Activated T-helper 2 cell treated with anti-CD3 and anti-CD28 coated beads, Interferon-gamma antibody, Interleukin-2, Interleukin-4, amounts not matched to agents 10 μg/mL and 5 μg/mL and 100 μg/mL, durations not matched to agents 14 hours and 24 hours and 36 hours (primary cell): ENCODE measurements around the gene GRK2. TPM values are rescaled to one million over a fixed set of nuclear protein-coding genes. Genes with fewer than 3 reads are reported as not detected.

Experiments
- DNase-seq: peaks from one replicate; pipeline ENCODE4 v3.0.0; 2021; ENCODE audit warnings: low spot score
- H3K27ac Mint-ChIP-seq: one replicate; pipeline ENCODE4 v1.8.0; 2021; ENCODE audit warnings: mixed read lengths
- H3K27me3 Mint-ChIP-seq: one replicate; pipeline ENCODE4 v1.8.0; 2021; ENCODE audit warnings: low read depth, mixed read lengths
- H3K36me3 Mint-ChIP-seq: one replicate; pipeline ENCODE4 v1.8.0; 2021; ENCODE audit warnings: low read depth, mixed read lengths
- H3K4me1 Mint-ChIP-seq: one replicate; pipeline ENCODE4 v1.8.0; 2021; ENCODE audit warnings: low read depth, mixed read lengths
- H3K4me3 Mint-ChIP-seq: one replicate; pipeline ENCODE4 v1.8.0; 2021; ENCODE audit warnings: low read depth, mild to moderate bottlenecking, moderate library complexity, mixed read lengths
- H3K9me3 Mint-ChIP-seq: one replicate; pipeline ENCODE4 v1.8.0; 2021; ENCODE audit warnings: mixed read lengths
- intact Hi-C: fragments of 100-400 bp; cut with micrococcal nuclease; formaldehyde crosslinking; loops from one replicate; pipeline ENCODE4 v1.15.1; 2023
- total RNA-seq: library from RNA; stranded (reverse); gene quantifications from 2 replicates; pipeline ENCODE4 v1.2.3, GENCODE V29; 2022

GRK2 gene
- total RNA-seq, 1 donor from 2014 or later = 282 TPM

DNA sequence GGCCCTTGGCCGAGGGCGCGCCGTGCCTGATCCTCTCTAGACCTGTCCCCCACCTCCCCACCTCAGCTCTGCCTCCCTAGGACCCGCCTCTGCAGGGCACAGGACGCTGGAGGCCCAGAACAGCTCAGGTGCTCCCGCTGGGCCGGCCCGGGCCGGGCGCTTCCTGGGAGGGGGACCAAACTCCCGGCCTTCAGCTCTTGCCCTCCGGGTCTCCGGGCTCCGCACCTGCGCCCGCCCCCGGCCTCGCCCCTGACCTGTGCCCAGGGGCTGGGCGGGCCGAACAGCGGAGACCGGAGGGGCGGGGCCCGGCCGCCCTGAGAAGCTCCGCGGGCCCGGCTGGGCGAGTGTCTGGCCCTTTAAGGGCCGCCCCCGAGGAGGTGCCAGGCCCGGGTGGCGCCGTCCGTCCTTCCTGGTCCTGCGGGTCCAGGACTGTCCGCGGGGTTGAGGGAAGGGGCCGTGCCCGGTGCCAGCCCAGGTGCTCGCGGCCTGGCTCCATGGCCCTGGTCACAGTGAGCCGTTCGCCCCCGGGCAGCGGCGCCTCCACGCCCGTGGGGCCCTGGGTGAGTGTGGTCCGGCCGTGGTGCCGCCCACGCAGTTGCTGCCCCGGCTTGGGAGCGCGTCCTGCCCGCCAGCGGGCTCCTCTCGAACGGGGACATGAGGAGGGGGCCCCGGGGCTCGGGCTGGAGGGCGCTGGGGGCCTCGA is 37.0 kb downstream of the GRK2 start, which contains the start of gene SSH3:
Gene SSH3 (plus strand): TSS at position 399 of the 703 bp plus-strand sequence. CDS start 96 bp downstream, at position 495.
- H3K36me3 Mint-ChIP-seq = peaks cover 31% of the 10 kb centered on the region
- no peaks in the 10 kb centered on the region for H3K27me3 Mint-ChIP-seq
- peaks cover 4% of the 10 kb centered on the region for H3K4me1 Mint-ChIP-seq
- intact Hi-C loops = no loop called here
- no peak within 1 kb of the TSS for H3K27ac Mint-ChIP-seq
- DNase-seq = no peak
- no peaks in the 10 kb centered on the region for H3K9me3 Mint-ChIP-seq
- H3K4me3 Mint-ChIP-seq = peak within 1 kb of the TSS; percentile 51

DNA sequence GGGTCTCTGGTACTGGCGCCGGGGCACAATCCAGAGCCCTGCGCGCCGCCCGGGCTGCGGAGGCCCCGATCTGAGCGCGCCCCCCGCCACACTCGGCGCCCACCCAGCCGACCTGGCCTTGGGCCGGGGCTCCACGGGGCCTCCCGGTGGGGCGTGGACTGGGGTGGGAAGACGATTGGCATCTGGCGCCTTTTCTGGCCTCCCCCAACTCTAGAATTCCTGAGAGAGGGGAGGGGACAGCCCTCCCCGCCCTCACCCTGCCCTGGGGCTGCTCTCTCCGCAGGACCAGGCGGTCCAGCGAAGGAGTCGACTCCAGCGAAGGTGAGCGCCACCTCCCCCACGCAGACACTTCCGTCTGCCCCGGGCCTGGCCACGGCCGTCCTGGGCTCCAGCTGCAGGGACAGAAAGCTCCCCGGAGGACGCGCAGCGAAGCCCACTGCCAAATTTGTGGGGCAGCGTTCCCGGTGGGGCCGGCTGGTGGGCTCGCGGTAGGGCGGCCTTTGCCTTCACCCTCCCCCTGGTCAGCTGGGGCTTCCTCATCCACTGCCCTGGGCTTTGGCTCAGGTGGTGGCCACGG is 37.6 kb downstream of the GRK2 start:
- Mint-ChIP-seq H3K27me3 (no peaks in the 10 kb centered on the region), H3K4me1 (no peaks in the 10 kb centered on the region), H3K4me3 (peak overlapping the region; percentile 51), H3K9me3 (no peaks in the 10 kb centered on the region), H3K36me3 (peaks cover 24% of the 10 kb centered on the region), H3K27ac (no peak overlapping the region)
- intact Hi-C loops = no loop called here
- DNase-seq = no peak

DNA sequence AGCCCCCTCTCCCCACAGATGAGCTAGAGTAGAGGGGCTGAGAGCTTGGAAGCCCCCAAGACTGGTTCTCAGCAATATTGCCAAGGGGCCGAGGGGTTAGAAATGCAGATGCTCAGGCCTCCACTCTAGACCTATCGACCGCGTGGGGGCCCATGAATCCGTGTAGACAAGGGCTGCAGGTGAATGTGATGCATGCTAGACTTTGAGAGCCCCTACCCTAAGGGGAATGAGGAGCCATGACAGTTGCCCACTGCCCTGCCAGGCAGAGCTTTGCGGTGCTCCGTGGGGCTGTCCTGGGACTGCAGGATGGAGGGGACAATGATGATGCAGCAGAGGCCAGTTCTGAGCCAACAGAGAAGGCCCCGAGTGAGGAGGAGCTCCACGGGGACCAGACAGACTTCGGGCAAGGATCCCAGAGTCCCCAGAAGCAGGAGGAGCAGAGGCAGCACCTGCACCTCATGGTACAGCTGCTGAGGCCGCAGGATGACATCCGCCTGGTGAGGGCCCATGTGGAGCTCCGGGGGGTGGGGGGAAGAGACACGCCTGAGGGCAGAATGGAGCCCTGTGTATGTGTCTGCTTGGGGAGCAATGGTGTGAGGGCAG is 38.3 kb downstream of the GRK2 start:
- Mint-ChIP-seq H3K27ac (no peak overlapping the region), H3K36me3 (peaks cover 21% of the 10 kb centered on the region), H3K4me3 (peak overlapping the region; percentile 21), H3K27me3 (no peaks in the 10 kb centered on the region), H3K9me3 (no peaks in the 10 kb centered on the region), H3K4me1 (no peaks in the 10 kb centered on the region)
- intact Hi-C loops = no loop called here
- DNase-seq = no peak

DNA sequence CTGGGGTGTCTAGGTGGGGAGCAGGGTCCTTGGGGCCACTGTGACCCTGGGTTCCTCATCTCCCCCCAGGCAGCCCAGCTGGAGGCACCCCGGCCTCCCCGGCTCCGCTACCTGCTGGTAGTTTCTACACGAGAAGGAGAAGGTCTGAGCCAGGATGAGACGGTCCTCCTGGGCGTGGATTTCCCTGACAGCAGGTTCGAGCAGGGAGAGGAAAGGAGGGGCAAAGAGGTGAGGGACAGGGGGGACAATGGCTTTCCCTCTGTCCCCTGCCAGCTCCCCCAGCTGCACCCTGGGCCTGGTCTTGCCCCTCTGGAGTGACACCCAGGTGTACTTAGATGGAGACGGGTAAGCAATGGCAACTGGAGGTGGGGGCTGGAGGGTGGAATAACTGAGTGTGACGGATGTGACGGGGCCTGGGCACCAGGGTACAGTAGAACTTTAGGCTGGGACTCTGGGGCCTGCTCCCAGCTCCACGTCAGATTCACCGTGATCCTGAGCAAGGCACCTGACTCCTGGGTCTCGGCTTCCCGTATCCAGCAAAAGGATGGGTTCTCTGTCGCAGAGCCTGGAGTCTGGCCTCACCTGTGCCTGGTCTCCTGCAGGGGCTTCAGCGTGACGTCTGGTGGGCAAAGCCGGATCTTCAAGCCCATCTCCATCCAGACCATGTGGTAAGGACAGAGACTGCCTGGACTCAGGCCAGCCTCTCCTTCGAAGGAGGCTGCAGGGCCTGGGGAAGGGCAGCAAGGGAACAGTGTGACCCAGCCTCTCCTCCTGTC is 40.7 kb downstream of the GRK2 start:
- Mint-ChIP-seq H3K27me3 (no peaks in the 10 kb centered on the region), H3K4me3 (no peak overlapping the region), H3K9me3 (no peaks in the 10 kb centered on the region), H3K27ac (no peak overlapping the region), H3K36me3 (peaks cover 12% of the 10 kb centered on the region), H3K4me1 (peaks cover 2% of the 10 kb centered on the region)
- no peak for DNase-seq
- intact Hi-C loops = no loop called here

DNA sequence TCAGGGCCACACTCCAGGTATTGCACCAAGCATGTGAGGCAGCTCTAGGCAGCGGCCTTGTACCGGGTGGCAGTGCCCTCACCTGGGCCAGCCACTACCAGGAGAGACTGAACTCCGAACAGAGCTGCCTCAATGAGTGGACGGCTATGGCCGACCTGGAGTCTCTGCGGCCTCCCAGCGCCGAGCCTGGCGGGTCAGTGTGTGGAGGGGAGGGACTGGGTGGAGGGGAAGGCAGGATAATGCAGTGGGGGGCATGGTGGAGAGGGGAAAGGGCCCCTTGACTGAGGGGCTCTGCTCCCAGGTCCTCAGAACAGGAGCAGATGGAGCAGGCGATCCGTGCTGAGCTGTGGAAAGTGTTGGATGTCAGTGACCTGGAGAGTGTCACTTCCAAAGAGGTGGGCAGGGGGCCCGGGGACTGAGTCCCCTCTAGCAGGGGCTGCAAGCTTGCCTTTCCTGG is 41.3 kb downstream of the GRK2 start:
- Mint-ChIP-seq H3K4me1 (peaks cover 7% of the 10 kb centered on the region), H3K9me3 (no peaks in the 10 kb centered on the region), H3K27me3 (no peaks in the 10 kb centered on the region), H3K4me3 (no peak overlapping the region), H3K36me3 (peaks cover 7% of the 10 kb centered on the region), H3K27ac (no peak overlapping the region)
- intact Hi-C loops = no loop called here
- DNase-seq = no peak

DNA sequence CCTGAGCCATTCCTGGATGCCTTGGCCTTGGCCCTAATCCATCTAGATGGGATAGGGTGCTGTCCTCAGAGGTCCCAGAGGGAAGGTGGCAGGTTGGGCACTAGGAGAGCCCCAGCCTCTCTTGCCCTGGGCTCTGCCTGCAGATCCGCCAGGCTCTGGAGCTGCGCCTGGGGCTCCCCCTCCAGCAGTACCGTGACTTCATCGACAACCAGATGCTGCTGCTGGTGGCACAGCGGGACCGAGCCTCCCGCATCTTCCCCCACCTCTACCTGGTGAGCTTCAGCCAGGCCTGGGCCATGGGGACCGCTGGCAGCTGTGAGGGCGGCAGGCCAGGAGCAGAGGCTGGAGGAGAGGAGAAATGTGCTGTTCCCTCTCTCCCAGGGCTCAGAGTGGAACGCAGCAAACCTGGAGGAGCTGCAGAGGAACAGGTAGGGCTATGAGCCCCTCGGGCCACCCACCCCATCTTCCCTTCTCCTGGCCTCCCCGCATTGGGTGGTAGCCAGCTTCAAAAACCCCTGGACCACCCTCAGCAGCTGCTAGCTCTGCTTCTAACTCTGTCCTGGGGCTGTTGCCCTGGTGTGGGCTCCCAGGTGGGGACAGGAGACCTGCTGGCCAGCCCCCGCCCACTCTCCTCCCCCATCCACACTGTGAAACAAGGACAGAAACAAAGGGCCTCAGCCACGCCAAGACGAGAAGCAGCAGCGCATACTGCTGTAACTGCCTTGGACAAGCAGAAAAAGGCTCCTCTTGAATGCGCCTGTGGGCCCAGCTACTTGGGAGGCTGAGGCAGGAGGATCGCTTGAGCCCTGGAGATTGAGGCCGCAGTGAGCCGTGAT is 42.0 kb downstream of the GRK2 start:
- Mint-ChIP-seq H3K27me3 (no peaks in the 10 kb centered on the region), H3K4me3 (no peak overlapping the region), H3K27ac (no peak overlapping the region), H3K4me1 (peaks cover 14% of the 10 kb centered on the region), H3K36me3 (peaks cover 3% of the 10 kb centered on the region), H3K9me3 (no peaks in the 10 kb centered on the region)
- intact Hi-C loops = no loop called here
- no peak for DNase-seq

DNA sequence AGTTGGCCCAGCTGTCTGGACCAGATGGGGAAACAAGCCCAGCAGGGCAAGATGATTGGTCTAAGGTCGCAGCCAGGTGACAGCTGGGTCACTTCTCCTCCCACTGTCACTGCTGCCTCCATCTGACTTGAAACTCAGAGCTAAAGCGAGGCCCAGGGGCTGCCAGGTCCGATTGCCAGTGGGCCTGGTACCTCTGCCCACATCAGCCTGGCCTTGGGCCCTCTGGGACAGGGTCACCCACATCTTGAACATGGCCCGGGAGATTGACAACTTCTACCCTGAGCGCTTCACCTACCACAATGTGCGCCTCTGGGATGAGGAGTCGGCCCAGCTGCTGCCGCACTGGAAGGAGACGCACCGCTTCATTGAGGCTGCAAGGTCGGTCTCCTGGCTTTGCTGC is 42.9 kb downstream of the GRK2 start:
- peaks cover 21% of the 10 kb centered on the region for H3K4me1 Mint-ChIP-seq
- peaks cover 3% of the 10 kb centered on the region for H3K36me3 Mint-ChIP-seq
- no peaks in the 10 kb centered on the region for H3K27me3 Mint-ChIP-seq
- no peaks in the 10 kb centered on the region for H3K9me3 Mint-ChIP-seq
- no peak for DNase-seq
- H3K27ac Mint-ChIP-seq = no peak overlapping the region
- intact Hi-C loops = no loop called here
- H3K4me3 Mint-ChIP-seq = no peak overlapping the region

DNA sequence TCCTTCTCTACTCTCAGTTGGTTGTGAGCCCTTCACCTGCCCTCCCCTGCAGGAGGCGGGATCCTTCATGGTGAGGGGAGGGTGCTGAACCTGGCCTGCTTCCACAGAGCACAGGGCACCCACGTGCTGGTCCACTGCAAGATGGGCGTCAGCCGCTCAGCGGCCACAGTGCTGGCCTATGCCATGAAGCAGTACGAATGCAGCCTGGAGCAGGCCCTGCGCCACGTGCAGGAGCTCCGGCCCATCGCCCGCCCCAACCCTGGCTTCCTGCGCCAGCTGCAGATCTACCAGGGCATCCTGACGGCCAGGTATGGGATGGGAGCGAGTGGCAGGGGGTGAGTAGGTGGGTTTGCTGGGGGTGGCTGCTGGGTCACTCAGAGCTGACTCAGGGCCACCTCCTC is 43.4 kb downstream of the GRK2 start:
- intact Hi-C loops = no loop called here

DNA sequence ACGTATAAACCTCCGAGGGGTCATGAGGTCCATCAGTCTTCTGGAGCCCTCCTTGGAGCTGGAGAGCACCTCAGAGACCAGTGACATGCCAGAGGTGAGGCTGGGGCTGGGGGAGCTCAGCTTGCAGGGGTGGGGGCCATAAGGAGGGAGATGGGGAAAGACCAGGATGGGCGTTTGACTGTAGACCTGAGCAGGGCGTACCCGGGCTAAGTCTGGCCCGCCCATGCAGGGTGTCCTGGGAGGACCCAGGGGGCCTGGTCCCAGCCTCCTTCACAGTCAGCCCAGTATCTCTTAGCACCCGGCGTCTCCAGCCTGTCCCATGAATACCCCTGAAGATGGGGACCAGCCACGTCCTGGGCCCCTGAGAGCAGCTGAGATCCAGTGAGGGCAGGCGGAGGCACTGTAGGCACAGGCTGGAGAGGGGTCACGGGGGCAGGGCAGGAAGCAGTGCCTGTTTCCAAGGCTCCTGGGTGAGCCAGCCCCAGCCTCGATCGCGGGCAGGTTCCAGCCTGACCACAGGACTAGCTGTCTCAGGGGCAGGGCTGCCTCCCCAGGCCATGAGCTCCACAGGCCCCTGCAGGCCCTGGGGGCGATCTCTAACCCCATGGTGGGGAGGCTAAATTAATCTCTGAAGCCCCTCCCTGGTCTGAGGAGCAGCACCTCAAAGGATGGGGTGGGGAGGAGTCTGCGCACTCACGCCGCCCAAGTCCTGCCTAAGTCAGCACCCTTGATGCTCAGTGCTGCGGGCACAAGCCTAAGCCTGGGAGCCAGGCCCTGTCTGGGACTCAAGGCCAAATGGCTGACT is 44.2 kb downstream of the GRK2 start:
- no peaks in the 10 kb centered on the region for H3K27me3 Mint-ChIP-seq
- intact Hi-C loops = no loop called here
- no peak overlapping the region for H3K4me3 Mint-ChIP-seq
- no peak overlapping the region for H3K27ac Mint-ChIP-seq
- peaks cover 25% of the 10 kb centered on the region for H3K4me1 Mint-ChIP-seq
- peaks cover 3% of the 10 kb centered on the region for H3K36me3 Mint-ChIP-seq
- no peaks in the 10 kb centered on the region for H3K9me3 Mint-ChIP-seq
- no peak for DNase-seq

More for the DNA sequence above, 43.4 kb downstream of the GRK2 start:
- no peak overlapping the region for H3K27ac Mint-ChIP-seq
- DNase-seq = no peak
- H3K4me1 Mint-ChIP-seq = peaks cover 23% of the 10 kb centered on the region
- peaks cover 3% of the 10 kb centered on the region for H3K36me3 Mint-ChIP-seq
- H3K27me3 Mint-ChIP-seq = no peaks in the 10 kb centered on the region
- no peaks in the 10 kb centered on the region for H3K9me3 Mint-ChIP-seq
- no peak overlapping the region for H3K4me3 Mint-ChIP-seq

DNA sequence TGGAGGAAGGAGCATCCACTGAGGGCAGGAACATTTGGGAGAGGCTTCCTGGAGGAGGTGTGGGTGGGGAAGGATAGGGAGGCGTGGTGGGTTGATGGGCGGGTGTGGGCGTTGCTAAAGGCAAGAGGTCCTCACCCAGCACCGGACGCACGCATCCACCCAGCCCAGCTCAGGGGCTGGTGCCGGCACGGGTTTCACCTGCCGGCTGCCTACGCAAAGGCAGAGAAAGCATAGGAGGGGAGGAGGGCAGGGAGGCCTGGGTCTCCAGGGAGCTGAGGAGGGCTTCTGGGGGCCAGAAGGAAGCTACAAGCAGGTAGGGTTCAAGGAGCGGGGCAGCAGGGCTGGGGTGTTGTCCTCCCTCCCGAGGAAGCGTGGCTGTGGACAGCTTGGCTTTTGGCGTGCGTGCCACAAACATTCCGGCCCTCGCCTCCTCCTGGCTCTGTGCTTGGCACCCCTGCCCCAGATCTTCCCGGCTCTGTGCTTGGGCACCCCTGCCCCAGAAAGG is 44.8 kb downstream of the GRK2 start:
- intact Hi-C loops = no loop called here

DNA sequence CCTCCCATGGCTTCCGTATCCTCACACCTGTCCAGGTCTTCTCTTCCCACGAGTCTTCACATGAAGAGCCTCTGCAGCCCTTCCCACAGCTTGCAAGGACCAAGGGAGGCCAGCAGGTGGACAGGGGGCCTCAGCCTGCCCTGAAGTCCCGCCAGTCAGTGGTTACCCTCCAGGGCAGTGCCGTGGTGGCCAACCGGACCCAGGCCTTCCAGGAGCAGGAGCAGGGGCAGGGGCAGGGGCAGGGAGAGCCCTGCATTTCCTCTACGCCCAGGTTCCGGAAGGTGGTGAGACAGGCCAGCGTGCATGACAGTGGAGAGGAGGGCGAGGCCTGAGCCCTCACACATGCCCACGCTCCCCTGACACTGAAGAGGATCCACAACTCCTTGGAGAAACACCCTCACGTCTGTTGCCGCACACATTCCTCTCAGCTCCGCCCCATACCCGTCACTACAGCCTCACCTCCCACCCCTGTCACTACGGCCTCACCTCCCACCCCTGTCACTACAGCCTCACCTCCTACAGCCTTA is 45.3 kb downstream of the GRK2 start:
- peak overlapping the region; percentile 33 for H3K27ac Mint-ChIP-seq
- H3K27me3 Mint-ChIP-seq = no peaks in the 10 kb centered on the region
- intact Hi-C loops = no loop called here
- no peak for DNase-seq
- H3K4me3 Mint-ChIP-seq = no peak overlapping the region
- H3K4me1 Mint-ChIP-seq = peaks cover 28% of the 10 kb centered on the region
- peaks cover 3% of the 10 kb centered on the region for H3K36me3 Mint-ChIP-seq
- no peaks in the 10 kb centered on the region for H3K9me3 Mint-ChIP-seq

More for the DNA sequence above, 44.8 kb downstream of the GRK2 start:
- peaks cover 28% of the 10 kb centered on the region for H3K4me1 Mint-ChIP-seq
- H3K9me3 Mint-ChIP-seq = no peaks in the 10 kb centered on the region
- H3K4me3 Mint-ChIP-seq = no peak overlapping the region
- H3K36me3 Mint-ChIP-seq = peaks cover 3% of the 10 kb centered on the region
- no peak for DNase-seq
- H3K27ac Mint-ChIP-seq = no peak overlapping the region
- no peaks in the 10 kb centered on the region for H3K27me3 Mint-ChIP-seq
